Neural progenitor cell (in vitro differentiated cells): Measurements from ENCODE around the gene RPS6KB2.

Experiments used
- EZH2phosphoT487 ChIP-seq: fragments of 200-600 bp; sonication (generic); IDR thresholded peaks from 2 replicates; pipeline ENCODE4 v1.6.1; 2017; ENCODE audit warnings: antibody characterized with exemption
- TF ChIP-seq, protein P1 (sequence below): fragments of 200-600 bp; sonication (generic); IDR thresholded peaks from 2 replicates; pipeline ENCODE4 v1.5.1; 2017; ENCODE audit warnings: antibody characterized with exemption, mild to moderate bottlenecking

DNA sequence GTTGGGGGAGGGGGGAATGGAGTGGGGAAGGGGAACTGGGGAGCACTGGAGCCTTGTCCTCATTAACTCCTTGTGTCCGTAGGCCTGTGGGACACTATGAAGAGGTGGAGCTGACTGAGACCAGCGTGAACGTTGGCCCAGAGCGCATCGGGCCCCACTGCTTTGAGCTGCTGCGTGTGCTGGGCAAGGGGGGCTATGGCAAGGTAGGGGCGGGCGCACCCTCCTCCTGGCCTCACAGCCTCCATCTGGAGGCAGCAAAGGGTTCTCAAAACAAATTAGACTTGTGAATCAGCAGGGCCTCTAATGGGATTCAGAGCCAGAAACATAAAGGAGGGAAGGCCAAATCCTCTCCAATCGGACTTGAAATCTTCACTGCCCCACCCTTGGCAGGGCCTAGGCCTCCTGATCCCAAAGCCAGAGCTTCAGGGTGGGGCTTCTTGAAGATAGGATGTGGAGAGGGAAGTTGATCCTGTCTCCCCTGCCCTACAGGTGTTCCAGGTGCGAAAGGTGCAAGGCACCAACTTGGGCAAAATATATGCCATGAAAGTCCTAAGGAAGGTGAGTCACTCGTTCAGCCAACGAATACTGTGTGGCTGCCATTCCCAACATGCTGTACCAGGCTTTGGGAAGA is 859 bp downstream of the RPS6KB2 start:
- TF ChIP-seq, protein P1, sequence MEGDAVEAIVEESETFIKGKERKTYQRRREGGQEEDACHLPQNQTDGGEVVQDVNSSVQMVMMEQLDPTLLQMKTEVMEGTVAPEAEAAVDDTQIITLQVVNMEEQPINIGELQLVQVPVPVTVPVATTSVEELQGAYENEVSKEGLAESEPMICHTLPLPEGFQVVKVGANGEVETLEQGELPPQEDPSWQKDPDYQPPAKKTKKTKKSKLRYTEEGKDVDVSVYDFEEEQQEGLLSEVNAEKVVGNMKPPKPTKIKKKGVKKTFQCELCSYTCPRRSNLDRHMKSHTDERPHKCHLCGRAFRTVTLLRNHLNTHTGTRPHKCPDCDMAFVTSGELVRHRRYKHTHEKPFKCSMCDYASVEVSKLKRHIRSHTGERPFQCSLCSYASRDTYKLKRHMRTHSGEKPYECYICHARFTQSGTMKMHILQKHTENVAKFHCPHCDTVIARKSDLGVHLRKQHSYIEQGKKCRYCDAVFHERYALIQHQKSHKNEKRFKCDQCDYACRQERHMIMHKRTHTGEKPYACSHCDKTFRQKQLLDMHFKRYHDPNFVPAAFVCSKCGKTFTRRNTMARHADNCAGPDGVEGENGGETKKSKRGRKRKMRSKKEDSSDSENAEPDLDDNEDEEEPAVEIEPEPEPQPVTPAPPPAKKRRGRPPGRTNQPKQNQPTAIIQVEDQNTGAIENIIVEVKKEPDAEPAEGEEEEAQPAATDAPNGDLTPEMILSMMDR = no peak
- TF ChIP-seq EZH2phosphoT487 = no peak
